ENCODE measurements around the gene VPS35L.
"Not testable (repeated sequence)": the region's sequence is repeated elsewhere in the genome, so short reads cannot be mapped to it uniquely, and the experiment has no call there.

VPS35L gene

DNA sequence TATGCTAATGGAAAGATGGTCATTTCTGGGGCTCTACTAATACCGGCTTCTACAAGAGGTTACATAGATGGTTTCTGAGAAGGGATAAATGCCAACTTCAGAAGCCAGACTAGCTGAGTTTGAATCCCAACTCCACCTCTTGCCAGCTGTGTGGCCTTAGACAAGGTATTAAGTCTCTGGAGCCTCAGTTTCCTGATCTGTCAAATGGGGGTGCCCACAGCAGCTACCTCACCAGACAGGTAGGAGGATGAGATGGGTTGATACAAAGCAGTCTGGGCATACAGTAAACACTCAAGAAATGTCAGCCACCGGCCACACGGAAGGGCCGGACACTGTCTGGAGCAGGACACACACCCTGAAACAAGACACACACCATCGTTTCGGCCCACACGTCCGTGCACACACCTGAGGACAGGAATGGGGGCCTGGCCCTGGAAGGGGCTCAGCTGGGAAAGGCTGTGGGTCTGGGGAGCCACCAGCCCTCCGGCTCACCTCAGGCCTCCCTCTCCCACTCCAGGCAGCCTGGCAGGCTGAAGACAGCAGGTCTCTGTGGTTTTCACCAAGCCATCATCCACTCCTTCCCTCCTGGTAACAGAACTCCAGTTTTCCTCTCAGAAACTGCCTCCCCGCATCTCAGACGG, 157.0 kb downstream of the VPS35L start:
- no peak for DNase-seq (ENCODE audit: low read depth)

DNA sequence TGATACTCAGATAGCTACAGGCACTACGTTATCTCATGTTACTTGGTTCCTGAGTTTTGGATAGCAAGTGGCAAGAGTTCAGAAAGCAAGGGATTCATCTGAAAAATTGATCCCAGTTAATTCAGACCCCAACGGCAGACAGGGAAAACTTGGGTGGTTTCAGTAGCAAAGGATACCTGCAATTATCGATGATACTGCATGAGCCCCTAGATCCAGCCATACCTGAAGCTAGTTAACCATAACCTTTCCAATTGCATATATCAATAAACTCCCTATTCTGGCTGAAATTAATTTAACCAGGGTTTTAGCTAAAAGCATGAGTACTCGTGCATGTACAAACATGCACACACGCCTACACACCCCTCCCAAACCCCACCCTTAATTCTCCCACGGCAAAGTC, 158.2 kb downstream of the VPS35L start:
- no peak for DNase-seq (ENCODE audit: low read depth)

DNA sequence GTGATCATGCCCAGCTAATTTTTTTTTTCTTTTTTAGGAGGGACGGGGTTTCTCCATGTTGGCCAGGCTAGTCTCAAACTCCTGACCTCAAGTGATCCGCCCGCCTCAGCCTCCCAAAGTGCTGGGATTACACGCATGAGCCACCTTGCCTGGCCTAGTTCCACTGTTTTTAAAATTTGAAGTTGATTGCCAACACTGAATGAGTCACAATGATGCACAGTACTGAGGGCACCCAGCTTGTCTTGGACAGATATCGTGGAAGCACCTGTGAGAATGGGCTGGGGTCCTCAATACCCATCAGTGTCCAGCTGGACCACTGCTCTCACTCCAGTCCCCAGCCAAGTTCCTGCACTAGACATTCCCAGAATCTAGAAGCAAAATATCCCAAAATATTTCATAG, 160.1 kb downstream of the VPS35L start:
- no peak for DNase-seq (ENCODE audit: low read depth)

DNA sequence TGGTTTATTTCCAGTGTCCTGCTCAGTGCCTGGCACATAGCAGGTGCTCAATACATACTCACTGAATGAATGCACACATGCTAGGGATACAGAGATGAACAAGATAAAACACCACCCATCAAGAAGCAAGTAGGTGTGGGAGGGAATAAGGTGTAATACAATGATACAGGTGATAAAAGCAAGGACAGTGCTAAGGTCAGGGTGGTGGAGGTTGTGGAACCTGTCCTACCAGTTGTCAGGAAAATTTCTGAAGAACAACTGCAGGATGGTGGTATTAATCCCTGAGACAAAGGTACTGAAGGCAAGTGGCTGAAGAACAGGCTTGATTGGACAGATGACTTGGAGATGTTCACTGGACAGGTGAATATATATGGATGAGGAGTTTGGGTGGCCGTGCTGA, 160.7 kb downstream of the VPS35L start:
- no peak for DNase-seq (ENCODE audit: low read depth)

DNA sequence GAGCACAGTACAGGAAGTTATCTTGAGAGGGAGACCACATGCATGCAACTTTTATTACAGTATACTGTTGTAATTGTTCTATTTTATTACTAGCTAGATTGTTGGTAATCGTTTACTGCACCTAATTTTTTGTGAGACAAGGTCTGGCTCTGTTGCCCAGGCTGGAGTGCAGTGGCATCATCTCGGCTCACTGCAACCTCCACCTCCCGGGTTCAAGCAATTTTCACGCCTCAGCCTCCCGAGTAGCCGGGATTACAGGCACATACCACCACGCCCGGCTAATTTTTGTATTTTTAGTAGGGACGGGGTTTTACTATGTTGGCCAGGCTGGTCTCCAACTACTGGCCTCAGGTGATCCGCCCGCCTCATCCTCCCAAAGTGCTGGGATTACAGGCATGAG, 161.2 kb downstream of the VPS35L start:
- DNase-seq (ENCODE audit: low read depth) = not testable (repeated sequence)

DNA sequence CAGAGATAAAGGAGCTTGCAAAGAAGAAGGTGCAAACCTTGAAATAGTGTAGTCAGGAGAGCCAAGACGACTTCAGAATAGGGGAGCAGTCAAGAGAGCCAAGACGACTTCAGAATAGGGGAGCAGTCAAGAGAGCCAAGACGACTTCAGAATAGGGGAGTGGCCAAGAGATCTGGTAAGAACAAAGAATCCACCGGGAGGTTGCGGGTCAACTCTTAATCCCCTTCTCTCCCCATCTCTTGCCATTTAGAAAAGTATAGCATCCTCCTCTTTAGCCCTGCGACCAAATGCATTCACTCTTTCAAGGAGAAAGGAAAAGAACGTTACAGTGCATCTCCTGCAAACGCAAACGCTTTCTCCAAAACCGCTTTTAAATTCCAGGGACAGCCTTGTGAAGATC, 161.8 kb downstream of the VPS35L start:
- DNase-seq (ENCODE audit: low read depth) = no peak

DNA sequence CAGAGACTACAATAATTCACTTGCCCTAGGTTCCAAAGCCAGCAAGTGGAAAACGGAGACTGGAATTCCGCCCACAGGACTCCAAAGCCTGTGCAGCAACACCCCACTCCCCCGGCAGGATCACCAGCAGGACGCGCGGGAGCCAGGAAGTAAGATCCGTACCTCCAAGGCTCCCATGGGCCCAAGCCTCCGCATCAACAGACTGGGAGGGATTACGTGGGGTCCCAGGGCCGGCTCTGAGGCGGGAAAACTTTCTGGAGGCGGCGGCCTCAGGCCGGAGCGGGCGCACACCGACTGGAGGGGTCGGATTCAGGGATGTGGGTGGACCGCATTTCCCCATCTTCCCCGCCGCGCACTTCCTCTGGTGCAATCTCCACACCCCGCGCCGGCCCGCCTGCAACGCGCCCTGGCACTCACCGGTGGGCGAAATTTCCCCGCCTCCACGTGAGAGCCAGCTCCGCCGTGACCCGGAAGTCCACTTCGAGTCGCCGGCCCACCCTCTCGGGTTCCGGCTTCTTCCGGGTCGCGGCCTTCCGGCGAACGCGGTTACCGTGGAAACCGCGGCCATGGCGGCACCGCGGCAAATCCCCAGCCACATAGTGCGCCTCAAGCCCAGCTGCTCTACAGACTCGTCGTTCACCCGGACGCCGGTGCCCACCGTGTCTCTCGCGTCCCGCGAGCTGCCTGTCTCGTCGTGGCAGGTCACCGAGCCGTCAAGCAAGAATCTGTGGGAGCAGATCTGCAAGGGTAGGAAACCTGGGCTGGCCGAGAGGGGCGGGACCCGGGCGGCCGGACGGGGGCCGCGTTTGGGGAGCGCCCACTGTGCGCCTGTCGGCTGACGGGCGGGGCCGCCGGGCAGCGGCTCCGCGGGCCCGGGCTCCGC, 162.5 kb downstream of the VPS35L start, which contains the start of the genes IQCK and KNOP1:
Gene IQCK, plus strand, starts transcription at position 531 of the 883 bp plus-strand sequence. Its CDS starts 36 bp downstream, at position 567.
Gene KNOP1, minus strand, starts transcription at position 487 of the 883 bp plus-strand sequence. CDS start 3,192 bp downstream, outside the sequence.
- peak; percentile 67 for DNase-seq (ENCODE audit: low read depth)

DNA sequence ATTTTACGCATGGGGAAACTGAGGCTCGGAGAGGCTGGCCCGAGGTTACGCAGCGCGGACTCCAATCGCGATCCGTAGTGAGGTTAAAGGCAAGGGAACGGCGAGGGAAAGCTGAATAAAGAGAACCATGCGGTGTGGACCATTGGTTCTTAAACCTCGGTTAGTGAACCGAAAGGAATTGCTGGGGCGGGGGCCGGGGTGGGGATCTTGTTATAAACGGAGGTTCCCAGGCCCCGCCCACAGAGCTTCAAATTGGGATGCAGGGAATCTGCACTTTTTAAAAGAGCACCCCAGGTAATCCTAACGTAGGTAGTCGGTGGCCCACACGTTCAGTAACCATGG, 163.1 kb downstream of the VPS35L start:
- no peak for DNase-seq (ENCODE audit: low read depth)

DNA sequence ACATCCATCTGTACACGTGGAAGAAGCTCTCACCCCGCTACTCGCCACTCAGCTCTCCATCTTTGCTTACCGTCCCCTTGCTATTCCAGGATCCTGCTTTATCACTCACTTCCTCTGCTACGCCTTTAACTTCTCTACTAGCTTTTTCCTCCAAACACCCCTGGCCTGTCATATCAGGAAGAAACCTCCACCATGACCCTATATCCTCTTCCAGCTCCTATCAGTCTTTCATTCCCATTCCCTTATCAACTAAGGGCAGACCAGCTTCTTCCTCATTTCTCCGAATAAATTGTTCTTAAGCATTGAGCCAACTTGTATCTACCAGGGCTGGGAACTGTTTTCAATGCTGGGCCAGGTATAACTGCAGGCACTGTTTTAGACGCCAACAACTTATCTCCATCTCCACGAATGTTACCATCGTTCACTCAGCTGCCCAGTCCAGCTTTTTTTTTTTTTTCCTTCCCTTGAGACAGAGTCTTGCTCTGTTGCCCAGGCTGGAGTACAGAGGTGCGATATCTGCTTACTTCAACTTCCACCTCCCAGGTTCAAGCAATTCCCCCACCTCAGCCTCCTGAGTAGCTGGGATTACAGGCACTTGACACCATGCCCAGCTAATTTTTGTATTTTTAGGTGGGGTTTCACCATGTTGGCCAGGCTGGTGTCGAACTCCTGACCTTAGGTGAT, 166.9 kb downstream of the VPS35L start:
- DNase-seq (ENCODE audit: low read depth) = no peak

DNA sequence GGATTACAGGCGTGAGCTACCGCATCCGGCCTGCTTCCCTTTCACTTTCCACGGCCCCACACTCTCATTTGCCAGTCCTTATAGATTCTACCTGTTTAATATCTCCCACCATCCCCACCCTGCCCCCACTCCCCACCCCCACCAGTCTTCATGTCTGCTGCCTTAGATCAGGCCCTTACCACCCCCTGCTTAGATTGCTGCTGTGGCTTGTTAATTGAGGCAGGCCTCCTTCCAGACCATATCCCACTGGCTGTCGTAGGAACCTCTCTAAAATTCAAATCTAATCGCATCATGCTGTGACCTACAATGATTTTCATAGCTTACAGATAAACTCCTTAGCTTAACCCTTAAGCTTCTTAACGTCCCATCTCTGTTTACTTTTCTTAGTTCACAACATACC, 167.5 kb downstream of the VPS35L start:
- no peak for DNase-seq (ENCODE audit: low read depth)

DNA sequence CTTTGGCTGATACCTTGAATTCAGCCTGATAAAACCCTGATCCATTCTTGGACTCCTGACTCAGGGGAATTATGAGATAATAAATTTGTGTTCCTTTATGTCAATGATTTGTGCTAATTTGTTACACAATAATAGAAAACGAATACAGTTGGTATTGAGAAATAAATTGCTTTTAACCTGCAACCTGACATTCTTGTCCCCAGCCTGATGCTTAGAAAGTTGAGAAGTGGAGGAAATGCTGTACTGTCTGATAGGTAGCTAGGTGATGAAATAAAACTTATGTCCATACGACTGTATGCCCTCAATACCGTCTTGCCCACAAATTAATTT, 173.1 kb downstream of the VPS35L start:
- no peak for DNase-seq (ENCODE audit: low read depth)

DNA sequence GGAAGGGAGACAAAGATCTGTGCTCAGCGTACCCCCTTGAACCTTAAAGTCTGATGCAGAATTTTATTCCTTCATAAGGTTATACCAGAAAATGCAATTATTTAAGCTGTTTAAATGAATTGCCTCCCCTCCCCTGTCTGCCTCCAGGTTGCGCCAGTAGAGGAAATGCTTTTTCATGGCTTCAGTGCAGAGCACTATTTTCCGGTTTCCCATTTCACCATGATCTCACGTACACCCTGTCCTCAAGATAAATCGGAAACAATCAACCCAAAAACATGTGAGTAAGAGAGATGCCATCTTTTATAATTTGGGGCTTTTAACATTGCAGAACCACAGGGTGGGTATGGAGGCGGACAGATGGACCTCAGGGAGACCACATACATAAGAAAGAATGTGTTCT, 178.0 kb downstream of the VPS35L start:
- no peak for DNase-seq (ENCODE audit: low read depth)

DNA sequence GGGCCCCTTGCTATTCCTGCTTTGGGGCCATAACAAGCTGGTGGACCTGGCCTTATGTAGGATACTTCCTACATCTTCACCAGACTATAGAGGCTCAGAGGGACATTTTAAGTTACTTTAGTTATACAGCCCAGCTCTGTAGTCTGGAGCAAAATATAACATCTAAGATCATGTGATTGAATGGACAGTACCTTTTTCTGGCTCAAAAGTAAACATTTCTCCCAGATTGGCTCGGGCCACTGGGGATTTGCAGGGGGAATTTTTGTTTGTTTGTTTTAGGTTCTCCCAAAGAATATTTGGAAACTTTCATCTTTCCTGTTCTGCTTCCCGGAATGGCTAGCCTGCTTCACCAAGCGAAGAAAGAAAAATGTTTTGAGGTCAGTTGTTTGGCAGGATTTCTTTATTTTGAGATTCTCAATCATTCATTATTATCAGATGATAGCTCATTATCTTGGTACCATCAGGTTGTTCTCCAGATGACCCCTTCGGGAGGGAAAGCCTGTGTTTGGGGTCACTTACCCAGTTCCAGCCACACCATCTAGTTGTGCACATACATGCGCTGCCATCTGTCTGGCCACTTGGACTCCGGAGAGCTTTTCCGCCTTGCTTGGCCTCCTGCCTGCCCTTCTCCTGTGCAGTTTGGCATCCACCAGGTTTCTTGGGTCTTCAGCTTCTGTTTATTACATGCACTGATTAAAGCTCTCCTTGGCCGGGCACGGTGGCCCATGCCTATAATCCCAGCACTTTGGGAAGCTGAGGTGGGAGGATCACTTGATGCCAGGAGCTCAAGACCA, 179.8 kb downstream of the VPS35L start:
- DNase-seq (ENCODE audit: low read depth) = no peak

DNA sequence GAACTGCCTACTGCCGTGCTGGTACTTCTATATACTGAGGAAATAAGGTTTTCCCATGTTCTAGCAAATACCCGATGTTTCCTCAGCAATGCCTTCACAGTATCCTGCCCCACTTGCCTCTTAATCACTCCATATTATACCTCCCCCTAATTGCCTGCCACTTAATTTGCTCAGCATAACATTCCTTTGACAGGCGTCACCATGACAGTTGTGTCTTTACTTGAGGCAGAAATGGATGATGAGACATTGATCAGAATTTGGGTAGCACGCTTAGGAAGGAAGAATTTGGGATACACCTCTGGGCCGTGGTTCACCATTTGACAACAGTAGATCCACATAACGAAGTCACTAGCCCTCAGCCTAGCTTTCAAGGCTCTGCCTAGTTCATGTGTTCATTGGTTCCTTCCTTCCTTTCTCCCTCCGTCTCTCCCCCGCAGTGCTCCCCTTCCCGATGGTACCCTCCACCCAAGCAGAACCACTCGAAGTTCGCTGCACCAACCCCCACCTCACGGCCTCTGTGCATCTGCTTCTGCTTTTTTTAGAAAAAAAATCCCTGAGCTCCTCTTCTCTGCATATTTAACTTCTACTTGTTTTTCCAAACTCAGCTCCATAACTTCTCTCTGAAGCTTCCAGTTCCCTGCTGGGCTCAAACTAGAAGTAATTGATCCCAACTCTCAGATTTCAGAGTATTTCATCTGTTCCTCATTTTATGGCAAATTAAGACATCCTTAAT, 182.0 kb downstream of the VPS35L start:
- DNase-seq (ENCODE audit: low read depth) = no peak

DNA sequence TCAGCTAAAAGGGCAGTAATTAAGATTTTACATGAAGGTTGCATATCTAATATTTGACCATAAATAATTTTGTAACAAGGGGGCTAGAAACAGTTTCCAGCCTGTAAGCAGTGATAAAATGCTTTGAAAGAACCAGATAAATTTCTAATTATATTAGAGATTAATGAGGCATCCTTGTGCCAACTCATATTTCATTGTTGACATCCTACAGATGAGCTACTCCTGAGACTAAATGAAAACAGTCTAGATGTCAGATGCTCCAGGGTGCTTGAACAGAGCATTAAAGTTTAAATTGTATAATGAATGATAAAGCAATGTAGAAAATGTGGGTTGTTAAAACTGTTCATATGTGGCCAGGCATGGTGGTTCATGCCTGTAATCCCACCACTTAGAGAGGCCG, 185.9 kb downstream of the VPS35L start:
- DNase-seq (ENCODE audit: low read depth) = no peak

DNA sequence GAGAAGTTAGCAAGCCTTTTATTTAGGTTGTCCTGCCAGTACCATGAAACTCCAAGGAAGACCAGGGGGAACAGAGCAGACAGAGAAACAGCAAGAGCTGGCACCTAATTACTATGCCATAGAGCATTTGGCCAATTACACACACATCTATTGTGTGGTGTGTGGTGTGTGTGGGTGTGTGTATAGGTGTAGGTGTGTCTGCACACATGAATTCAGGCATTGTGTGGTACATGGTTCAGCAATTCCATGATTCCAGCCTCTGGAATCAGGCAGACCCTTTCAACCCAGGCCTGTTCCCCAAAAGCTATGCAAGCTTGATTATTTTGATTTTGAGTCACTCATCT, 188.3 kb downstream of the VPS35L start:
- no peak for DNase-seq (ENCODE audit: low read depth)

DNA sequence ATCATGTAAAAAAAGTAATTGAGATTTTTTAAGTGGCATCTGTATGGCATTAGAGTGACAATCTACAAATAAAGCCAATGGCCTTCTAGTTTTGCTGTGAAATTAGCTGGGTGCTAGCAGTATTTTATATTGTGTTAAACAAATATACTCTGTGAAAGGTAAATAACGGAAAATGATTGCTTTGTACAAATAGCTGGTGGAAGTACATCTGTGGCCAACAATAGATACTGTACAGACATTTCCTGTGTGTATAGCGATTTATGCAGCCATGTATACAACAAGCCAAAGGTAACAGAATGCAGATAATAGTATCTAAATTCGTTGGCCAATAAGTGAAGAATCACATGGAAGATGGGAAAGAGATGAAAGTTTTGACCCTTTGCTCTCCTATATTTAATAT, 189.2 kb downstream of the VPS35L start:
- DNase-seq (ENCODE audit: low read depth) = no peak

DNA sequence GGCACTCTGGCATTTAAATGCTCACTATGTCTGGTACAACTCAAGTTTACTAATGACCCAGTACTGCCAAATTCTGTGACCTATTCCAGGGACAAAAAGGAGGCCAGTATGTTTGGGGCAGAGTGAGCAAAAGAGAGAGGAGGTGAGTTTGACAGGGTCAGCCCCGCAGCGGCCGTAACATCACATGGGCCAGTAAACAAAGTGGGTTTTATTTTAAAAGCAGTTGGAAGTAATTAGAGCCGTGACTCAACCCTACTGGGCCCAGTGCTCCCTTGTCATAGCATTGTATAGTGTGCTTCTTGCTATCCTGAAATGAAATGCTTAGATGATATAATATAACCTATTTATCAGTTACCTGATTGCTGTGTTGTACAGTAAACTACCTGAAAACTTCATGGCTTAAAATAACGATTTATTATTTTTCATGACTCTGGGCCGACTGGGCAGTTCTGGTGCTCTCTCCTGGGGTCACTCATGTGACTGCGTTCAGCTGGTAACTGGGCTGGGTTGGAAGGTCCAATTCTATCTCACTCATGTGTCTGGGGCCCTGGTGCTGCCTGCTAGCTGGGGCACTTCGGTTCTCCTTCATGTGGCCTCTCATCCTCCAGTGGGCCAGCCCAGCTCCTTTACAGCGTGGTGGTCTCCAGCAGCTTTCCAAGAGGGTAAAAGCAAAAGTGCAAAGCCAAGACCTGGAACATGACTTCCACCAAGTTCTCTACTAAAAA, 189.9 kb downstream of the VPS35L start:
- no peak for DNase-seq (ENCODE audit: low read depth)

DNA sequence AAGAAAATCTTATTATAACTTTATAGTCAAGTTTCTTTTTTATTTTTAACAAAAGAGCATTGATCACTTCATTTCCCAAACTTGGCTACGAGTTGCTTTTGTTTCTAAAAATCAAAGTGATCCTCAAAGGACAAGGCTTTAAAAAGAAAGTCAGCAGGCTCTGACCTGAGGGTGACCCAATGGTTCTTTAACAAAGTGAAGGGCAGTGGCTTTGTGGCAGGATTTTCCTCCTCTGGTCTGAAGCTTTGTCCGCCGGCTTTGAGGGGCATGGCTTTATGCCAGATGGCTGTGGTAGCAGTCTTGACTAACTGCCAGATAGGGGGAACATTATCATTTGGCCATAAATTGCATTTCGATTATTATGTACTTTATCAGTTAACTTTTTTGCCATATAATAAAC, 191.1 kb downstream of the VPS35L start:
- DNase-seq (ENCODE audit: low read depth) = no peak

DNA sequence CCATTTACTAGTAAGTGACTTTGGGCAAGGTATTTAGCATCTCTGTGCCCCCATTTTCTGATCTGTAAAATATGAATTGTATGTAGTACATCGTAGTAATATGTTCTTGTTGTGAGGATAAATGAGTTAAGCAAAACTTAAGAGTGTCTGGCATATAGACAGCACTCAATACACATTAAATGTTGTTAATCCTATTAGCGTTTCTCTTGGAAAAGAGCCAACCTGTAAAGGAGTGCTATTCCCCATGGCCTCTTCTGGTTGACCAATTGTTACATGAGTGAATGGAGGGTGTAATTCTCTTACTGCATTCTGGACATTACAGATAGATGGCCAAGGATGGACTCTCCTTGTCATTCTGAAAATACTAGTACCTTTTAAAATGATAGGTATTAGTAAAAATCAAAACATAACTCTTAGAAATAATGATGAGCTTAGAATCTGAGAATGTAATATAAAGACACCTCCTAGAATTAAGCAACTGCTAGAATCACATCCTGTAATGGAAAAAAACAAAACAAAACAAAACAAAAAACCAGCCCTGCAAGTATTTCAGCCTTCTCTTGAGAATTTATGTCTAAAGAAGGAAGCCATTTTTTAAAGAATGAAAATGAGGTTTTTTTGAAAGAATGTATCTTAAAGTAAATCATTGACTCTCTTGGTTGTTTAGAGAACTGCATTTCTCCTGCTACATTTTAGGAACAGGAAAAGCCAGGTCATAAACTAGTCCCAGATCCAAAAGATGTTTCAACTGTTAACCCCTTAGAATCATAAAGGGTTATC, 193.1 kb downstream of the VPS35L start:
- DNase-seq (ENCODE audit: low read depth) = no peak

All from HS-27A (cell line).